SHP77 treated with DMSO at 0.1 percent for 48 hours (cell line): ENCODE results near the gene PLIN3.
A peak's percentile ranks its signal among the peaks of the same experiment; 100 is the strongest.
"Not testable (repeated sequence)": the region's sequence is repeated elsewhere in the genome, so short reads cannot be mapped to it uniquely, and the experiment has no call there.

Experiments
- DNase-seq: peaks from one replicate; lab custom pipeline; 2025; lab: John Stamatoyannopoulos, UW

PLIN3 gene

DNA sequence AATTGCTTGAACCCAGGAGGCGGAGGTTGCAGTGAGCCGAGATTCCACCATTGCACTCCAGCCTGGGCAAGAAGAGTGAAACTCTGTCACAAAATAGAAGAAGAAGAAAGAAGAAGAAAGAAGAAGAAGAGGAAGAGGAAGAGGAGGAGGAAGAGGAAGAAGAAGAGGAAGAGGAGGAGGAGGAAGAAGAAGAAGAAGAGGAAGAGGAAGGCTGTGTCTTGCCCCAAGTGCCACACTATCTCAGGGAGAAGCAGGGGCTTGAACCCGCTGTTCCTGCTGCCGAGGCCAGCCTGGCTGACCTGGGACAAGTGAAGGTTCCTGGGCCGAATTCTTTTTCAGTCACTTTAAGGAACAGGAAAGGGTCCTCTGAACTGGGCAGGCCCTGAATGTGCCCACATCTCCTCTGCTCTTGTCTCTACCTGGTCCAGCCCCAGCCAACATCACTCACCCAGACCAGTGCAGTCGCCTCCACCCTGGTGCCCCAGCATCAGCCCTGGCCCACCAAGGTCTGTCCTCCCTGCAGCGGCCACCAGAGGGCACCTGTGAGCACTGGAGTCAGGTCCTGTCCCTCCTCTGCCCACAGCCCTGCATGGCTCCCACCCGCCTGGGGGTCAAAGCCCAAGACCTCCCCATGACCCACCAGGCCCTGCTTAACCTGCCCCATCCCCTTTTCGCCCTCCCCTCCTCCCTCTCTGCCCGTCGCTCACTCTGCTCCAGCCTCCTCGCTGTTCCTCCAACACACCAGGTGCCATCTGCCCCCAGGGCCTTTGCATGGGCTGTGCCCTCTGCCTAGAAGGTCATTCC, 55.9 kb downstream of the PLIN3 start:
- DNase-seq, result peak; percentile 25

GRCh38 chr19:4807188-4807587, 60.3 kb downstream of the PLIN3 start:
- DNase-seq, result no peak

- no peak for DNase-seq
These were observed 61.1 kb downstream of the PLIN3 start for GRCh38 chr19:4806384-4806783.

DNA sequence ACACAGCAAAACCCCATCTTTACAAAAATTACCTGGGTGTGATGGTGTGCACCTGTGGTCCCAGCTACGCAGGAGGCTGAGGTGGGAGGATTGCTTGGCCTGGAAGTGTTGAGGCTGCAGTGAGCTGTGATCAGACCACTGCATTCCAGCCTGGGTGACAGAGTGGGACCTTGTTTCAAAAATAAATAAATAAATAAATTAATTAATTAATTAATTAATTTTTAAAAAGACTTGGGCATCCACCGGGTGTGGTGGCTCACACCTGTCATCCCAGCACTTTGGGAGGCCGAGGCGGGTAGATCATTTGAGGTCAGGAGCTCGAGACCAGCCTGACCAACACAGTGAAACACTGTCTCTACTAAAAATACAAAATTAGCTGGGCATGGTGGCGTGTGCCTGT, 62.3 kb downstream of the PLIN3 start:
- not testable (repeated sequence) for DNase-seq

GRCh38 chr19:4803736-4804695, 63.5 kb downstream of the PLIN3 start:
- no peak for DNase-seq

DNA sequence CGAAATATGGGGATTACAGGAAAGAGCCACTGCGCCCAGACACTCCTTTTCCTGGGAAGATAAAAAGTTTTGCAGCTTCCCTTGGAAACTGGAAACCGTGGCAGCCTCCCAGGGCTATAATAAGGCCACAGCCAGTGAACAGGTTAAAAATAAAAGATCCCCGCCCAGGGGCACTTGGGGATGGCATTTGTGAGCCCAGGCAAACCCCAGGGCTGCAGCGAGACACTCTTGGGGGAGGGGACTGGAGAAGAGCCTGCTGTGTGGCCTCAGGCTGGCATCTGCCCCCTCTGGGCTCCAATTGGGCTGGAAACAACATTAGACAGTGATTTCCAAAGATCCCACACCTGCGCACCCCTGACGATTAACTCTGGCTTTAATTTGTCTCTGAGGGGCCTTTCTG, 64.8 kb downstream of the PLIN3 start:
- no peak for DNase-seq

DNA sequence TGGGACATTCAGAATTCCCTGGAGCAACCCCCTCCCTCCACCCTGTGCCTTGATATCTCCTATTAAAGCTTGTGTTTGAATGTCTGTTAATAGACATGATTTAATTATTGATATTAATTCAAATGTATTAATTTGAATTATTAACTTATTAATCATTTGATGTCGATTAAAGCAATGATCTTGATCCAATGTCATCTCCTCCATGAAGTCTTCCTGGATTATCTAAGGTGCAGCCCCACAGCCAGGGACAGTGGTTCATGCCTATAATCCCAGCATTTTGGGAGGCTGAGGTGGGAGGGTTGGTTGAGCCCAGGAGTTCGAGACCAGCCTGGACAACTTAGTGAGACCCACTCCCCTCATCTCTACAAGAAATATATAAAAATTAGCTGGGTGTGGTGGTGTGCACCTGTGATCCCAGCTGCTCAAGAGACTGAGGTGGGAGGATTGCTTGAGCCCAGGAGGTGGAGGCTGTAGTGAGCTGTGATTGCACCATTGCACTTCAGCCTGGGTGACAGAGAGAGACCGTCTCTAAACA, 66.3 kb downstream of the PLIN3 start:
- no peak for DNase-seq

DNA sequence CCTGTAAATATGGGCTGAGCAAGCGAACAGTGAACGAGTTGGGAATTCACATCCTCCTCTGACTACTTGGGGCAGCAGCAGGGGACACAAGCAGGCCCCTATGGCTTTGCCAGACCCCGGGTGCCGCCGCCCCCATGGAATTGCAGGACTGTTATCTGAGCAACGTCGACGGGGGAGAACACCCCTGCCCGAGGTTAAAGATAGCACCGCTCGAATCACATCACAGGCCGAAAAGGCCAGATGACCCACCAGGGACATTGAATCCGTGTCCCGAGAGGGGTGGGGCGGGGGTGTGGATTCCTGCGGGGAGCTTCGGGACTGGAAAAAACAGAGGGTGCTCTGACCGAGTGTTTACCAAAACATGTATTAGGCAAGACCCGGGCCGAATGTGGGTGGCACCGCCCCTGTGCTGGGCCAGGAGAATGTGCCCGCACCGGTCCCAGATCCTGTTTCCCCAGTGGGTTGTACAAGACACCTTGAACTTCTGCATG, 66.8 kb downstream of the PLIN3 start:
- no peak for DNase-seq

DNA sequence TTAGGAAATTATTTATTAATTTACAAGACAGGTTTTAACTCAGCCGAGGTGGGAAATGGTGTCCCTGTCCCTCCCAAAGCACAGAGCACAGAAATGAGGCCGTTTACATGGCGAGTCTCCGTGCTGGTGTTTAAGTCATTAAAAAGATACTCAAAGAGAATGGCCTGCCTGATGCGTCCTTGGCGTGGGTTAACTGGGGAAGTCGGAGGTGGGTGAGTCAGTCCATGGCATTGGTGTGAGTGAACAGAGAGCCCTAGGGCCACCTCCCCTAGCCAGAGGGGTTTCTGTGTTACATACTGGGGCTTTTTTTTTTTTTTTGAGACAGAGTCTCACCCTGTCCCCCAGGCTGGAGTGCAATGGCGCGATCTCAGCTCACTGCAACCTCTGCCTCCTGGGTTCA, 72.1 kb downstream of the PLIN3 start:
- no peak for DNase-seq

DNA sequence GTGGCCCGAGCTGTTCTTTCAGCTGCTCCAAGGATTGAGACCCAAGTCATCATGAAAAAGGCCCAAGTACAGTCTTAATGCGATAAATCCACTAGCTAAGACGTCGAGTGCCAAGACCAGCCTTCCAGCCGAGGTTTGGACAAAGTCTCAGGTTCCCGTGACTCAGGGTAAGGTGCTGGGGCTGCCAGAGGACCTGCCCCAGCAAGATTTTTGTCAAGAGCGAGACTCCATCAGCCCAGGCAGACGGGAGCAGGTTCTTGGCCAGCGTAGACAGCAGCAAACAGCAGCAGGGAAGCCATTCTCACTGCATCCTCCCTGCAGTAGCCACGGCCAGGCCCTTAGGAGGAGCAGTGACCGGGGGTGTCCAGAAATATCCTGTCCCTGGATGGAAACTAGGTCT, 72.5 kb downstream of the PLIN3 start:
- no peak for DNase-seq

DNA sequence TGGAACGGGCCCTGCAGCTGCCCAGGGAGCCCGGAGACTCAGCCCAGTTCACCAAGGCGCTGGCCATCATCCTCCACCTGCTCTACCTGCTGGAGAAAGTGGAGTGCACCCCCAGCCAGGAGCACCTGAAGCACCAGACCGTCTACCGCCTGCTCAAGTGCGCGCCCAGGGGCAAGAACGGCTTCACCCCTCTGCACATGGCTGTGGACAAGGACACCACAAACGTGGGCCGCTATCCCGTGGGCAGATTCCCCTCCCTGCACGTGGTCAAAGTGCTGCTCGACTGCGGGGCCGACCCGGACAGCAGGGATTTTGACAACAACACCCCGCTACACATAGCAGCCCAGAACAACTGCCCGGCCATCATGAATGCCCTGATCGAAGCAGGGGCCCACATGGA, 74.2 kb downstream of the PLIN3 start:
- not testable (repeated sequence) for DNase-seq

DNA sequence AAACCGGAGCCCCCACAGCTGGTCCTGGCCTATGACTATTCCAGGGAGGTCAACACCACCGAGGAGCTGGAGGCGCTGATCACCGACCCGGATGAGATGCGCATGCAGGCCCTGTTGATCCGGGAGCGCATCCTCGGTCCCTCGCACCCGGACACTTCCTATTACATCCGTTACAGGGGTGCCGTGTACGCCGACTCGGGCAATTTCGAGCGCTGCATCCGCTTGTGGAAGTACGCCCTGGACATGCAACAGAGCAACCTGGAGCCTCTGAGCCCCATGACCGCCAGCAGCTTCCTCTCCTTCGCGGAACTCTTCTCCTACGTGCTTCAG, 74.6 kb downstream of the PLIN3 start:
- not testable (repeated sequence) for DNase-seq

- DNase-seq, result not testable (repeated sequence)
These were observed 75.2 kb downstream of the PLIN3 start for GRCh38 chr19:4792019-4792865.

DNA sequence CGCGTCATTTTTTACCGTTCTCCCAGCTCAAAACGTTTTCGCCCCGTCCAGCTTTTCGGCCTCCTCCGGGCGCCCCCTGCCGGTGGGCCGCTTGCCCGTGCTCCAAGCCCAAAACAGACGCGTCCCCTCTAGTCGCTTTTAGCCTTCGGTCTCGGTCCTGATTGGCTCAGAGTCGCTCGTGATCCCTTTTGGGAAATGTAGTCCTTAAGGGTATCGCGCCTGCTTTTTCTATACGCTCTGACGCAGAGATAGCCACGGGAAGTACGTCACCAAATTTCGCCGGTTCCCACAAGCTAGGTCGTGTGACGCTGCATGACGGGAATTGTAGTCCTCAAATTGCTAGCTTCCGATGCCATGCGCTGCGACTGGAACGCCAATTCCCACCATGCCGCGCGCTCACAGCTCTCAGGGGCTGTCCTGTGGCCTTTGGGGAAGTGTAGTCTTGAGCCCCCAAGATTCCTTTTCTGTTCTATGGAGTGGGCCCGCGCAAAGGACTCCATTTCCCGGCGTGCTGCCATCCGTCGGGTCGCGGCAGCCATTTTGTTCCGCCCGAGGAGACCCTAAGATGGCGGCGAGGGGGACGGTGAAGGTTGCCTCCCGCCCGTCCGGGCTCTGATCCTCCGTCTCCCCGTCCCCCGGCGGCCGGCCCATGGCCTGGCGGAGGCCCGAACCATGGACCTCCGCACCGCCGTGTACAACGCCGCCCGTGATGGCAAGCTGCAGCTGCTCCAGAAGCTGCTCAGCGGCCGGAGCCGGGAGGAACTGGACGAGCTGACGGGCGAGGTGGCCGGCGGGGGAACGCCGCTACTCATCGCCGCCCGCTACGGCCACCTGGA, 76.1 kb downstream of the PLIN3 start, which contains the start of gene FEM1A:
Gene FEM1A (plus strand): TSS at position 552 of the 836 bp plus-strand sequence. CDS start 121 bp downstream, at position 673.
- peak; percentile 100 for DNase-seq
